Upper lobe of left lung (tissue), 4 donors: ENCODE measurements around the gene TAX1BP3.
A peak's percentile ranks its signal among the peaks of the same experiment; 100 is the strongest.

ENCODE experiments used
- POLR2AphosphoS5 ChIP-seq, 2 donors: sonication (generic); formaldehyde crosslinking; IDR thresholded peaks; one replicate each; pipeline ENCODE4 v1.5.1; 2017; ENCODE audit warnings: antibody characterized with exemption in 2 of 2
- TF ChIP-seq, protein P1 (sequence below), 6 experiments: fragments of 450-650 bp in 4 of 6; fragments of 200-600 bp in 2 of 6; sonication (generic) in 2 of 6; IDR thresholded peaks; one replicate each; pipeline ENCODE4 v1.5.1; 2016 to 2019; ENCODE audit warnings: antibody characterized with exemption in 6 of 6

DNA sequence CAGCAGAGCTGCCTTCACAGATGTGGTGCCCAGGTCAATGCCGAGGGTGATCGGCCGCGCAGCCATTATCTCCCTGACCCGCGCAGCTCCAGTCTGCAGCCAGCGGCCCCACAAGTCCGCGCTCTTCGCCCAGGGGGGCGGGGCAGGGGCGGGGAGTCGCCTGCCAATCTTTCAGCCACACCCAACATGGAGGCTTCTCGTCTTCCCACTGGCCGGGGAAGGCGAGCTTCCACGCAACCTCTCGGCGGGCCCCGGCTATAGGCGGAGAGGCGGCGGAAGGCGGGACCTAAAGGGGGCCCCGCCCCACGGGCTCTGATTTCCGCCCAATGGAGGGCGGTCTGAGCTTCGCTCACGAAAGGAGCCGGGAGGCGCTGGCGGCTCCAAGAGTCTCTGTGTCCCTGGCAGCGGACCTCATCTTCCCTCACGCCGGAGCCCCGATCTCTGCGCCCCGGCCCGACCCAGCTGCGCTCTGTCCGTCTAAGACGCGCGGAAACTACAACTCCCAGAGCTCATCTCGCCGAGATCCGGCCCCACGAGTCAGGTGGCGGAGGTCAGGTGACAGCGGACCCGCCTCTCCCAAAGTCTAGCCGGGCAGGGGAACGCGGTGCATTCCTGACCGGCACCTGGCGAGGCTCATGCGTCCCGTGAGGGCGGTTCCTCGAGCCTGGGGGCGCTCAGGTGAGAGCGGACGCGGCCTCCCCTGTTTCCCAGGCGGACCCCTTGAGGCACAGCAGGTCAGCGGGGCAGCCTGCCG is 32.0 kb downstream of the TAX1BP3 start, which contains the start of the genes CTNS and SHPK:
- TF ChIP-seq, protein P1, sequence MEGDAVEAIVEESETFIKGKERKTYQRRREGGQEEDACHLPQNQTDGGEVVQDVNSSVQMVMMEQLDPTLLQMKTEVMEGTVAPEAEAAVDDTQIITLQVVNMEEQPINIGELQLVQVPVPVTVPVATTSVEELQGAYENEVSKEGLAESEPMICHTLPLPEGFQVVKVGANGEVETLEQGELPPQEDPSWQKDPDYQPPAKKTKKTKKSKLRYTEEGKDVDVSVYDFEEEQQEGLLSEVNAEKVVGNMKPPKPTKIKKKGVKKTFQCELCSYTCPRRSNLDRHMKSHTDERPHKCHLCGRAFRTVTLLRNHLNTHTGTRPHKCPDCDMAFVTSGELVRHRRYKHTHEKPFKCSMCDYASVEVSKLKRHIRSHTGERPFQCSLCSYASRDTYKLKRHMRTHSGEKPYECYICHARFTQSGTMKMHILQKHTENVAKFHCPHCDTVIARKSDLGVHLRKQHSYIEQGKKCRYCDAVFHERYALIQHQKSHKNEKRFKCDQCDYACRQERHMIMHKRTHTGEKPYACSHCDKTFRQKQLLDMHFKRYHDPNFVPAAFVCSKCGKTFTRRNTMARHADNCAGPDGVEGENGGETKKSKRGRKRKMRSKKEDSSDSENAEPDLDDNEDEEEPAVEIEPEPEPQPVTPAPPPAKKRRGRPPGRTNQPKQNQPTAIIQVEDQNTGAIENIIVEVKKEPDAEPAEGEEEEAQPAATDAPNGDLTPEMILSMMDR (IDR thresholded peaks at IDR 0.05): peak in 1 of 6 experiments; percentile 28
- TF ChIP-seq POLR2AphosphoS5 (IDR thresholded peaks at IDR 0.05): peak; percentile 85 to 86
